Left ventricle myocardium inferior (tissue), 1 donor: Measurements from ENCODE around the gene SLC22A15. TPM values are rescaled to one million over a fixed set of nuclear protein-coding genes. Genes with fewer than 3 reads are reported as not detected.

Experiments
- DNase-seq: peaks from one replicate; pipeline ENCODE4 v3.0.0-alpha.2; 2020
- H3K27ac ChIP-seq: fragments of 200-600 bp; replicated peaks from 2 replicates; pipeline ENCODE4 v1.8.0; 2021
- H3K27me3 ChIP-seq: fragments of 200-600 bp; 2 replicates; pipeline ENCODE4 v1.8.0; 2021; ENCODE audit warnings: low read depth
- H3K36me3 ChIP-seq: fragments of 200-600 bp; 2 replicates; pipeline ENCODE4 v1.8.0; 2021
- H3K4me1 ChIP-seq: fragments of 200-600 bp; 2 replicates; pipeline ENCODE4 v1.8.0; 2021
- H3K4me3 ChIP-seq: fragments of 200-600 bp; 2 replicates; pipeline ENCODE4 v1.8.0; 2021; ENCODE audit warnings: mild to moderate bottlenecking, moderate library complexity
- H3K9me3 ChIP-seq: fragments of 200-600 bp; replicated peaks from 2 replicates; pipeline ENCODE4 v1.8.0; 2021
- intact Hi-C: fragments of 100-400 bp; cut with micrococcal nuclease; formaldehyde crosslinking; loops from one replicate; pipeline ENCODE4 v1.11.0; 2022
- total RNA-seq: library from RNA; stranded (reverse); fragmentation: NEBNext Ultra II Directional; extraction: Animal tissue kit (Norgen Biotek cat#: 25700); gene quantifications from one replicate; pipeline ENCODE4 v1.2.1, GENCODE V29; 2021
- TF ChIP-seq, protein P1 (sequence below): fragments of 200-600 bp; IDR thresholded peaks from 2 replicates; pipeline ENCODE4 v1.8.0; 2021; ENCODE audit warnings: antibody characterized with exemption, mild to moderate bottlenecking, borderline replicate concordance
- donor health status: DM: no; HTN: yes; CAD: no; lungs with severe emphysema.

Gene SLC22A15
- total RNA-seq, 1 donor from 2014 or later, result 8.4 TPM

GRCh38 chr1:116001739-116002487 lies 25.6 kb downstream of the SLC22A15 start:
- H3K27me3 ChIP-seq, result no peaks in the 10 kb centered on the region
- H3K9me3 ChIP-seq, result peaks cover 37% of the 10 kb centered on the region
- peaks cover 34% of the 10 kb centered on the region for H3K4me1 ChIP-seq
- peaks cover 34% of the 10 kb centered on the region for H3K36me3 ChIP-seq
- TF ChIP-seq, protein P1, sequence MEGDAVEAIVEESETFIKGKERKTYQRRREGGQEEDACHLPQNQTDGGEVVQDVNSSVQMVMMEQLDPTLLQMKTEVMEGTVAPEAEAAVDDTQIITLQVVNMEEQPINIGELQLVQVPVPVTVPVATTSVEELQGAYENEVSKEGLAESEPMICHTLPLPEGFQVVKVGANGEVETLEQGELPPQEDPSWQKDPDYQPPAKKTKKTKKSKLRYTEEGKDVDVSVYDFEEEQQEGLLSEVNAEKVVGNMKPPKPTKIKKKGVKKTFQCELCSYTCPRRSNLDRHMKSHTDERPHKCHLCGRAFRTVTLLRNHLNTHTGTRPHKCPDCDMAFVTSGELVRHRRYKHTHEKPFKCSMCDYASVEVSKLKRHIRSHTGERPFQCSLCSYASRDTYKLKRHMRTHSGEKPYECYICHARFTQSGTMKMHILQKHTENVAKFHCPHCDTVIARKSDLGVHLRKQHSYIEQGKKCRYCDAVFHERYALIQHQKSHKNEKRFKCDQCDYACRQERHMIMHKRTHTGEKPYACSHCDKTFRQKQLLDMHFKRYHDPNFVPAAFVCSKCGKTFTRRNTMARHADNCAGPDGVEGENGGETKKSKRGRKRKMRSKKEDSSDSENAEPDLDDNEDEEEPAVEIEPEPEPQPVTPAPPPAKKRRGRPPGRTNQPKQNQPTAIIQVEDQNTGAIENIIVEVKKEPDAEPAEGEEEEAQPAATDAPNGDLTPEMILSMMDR, result no peak
- no peak overlapping the region for H3K4me3 ChIP-seq
- DNase-seq, result no peak
- H3K27ac ChIP-seq, result peak overlapping the region; percentile 19
- intact Hi-C loops, result no loop called here

DNA sequence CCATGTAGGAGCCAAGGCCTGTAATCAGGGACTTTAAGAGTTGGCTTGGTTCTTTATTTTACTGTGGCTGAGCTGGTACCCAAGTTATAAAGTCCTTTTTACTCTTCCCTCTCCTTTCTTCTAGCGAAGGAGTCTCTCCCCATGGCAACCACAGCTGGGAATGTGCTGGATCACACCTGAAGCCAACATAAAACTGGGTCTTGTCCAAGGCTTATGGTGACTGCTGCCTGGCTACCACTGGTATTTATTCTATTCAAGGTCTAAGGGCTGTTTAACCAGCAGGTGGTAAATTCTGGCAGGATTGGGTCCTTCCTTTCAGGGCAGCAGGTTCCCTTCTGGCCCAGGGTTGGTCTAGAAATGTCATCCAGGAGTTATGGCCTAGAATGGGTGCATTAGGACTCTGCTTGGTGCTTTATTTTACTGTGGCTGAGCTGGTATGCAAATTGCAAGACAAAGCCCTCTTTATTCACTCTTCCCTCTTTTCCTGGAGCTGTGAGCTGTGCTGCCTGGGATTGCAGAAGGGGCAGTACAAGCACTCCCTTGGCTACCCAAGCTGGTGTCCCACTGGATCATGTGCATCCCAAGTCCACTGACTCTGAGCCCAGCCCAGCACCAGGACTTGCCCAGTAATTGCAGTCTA lies 26.6 kb downstream of the SLC22A15 start:
- Histone ChIP-seq H3K27me3 (no peaks in the 10 kb centered on the region), H3K4me1 (peaks cover 36% of the 10 kb centered on the region), H3K27ac (peak overlapping the region; percentile 19), H3K36me3 (peaks cover 24% of the 10 kb centered on the region), H3K9me3 (peaks cover 27% of the 10 kb centered on the region), H3K4me3 (no peak overlapping the region)
- DNase-seq, result no peak
- TF ChIP-seq, protein P1, result no peak
- intact Hi-C loops, result no loop called here

GRCh38 chr1:116003823-116004222 lies 27.5 kb downstream of the SLC22A15 start:
- Histone ChIP-seq H3K27ac (no peak overlapping the region), H3K9me3 (peaks cover 17% of the 10 kb centered on the region), H3K27me3 (no peaks in the 10 kb centered on the region), H3K4me1 (peaks cover 45% of the 10 kb centered on the region), H3K4me3 (no peak overlapping the region), H3K36me3 (peaks cover 17% of the 10 kb centered on the region)
- intact Hi-C loops, result no loop called here
- no peak for DNase-seq
- TF ChIP-seq, protein P1, result no peak

DNA sequence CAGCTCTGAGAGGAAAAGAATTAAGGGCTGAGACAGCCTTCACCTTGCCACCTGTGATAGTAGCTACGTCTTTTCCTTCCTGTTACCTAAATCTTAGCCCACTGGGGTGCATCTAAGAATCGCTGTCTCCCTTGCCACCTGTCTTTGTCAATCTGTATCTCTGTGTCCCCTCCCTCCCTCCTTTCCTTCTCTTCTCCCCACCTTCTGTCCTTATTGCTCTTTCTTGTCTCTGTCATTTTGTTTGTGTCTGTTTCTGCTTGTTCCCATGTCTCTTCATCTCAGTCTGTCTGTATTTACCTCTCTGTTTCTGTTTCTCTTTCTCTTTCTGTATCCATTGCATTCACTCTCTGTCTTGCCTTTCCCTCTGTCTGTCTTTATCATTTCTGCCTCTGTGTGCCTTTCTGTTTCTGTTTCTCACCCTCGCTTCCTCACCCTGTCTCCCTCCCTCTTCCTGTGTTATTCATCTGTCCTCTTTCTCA lies 30.2 kb downstream of the SLC22A15 start:
- Histone ChIP-seq H3K9me3 (no peaks in the 10 kb centered on the region), H3K4me3 (no peak overlapping the region), H3K4me1 (peaks cover 51% of the 10 kb centered on the region), H3K27me3 (no peaks in the 10 kb centered on the region), H3K27ac (no peak overlapping the region), H3K36me3 (no peaks in the 10 kb centered on the region)
- intact Hi-C loops, result no loop called here
- TF ChIP-seq, protein P1, result no peak
- DNase-seq, result no peak

DNA sequence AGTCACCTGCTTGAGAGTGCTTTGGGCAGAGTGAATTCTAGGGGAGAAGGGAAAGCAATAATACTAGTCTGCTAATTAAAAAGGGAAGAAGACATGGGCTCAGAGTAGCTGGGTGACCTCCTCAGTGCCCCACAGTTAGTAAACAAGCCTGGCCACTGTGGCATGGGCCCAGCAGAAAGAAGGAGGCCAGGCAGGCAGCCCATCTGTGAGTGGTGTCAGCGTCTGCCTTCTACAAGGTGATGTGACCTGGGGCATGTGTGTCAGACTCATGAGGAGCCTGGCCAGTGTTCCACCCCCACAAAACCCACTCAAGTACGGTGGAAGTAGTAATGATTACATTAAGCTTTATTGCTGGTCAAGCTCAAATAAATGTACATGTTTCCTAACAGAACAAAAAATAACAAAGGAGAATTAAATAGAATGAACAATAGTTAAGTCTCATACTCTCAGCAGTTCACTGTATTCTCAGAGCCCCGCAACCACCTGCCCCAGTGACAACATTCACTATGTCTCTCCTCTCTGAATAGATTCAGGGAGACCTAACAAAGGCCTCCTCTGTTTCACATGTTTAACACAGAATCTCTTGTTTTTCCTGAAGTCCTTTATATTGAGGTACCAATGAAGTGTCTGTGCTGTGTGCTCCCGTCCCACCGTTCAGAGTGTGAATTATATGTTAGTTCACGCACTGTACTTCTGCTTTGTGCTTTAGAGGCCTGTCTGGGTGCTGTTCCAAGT lies 32.5 kb downstream of the SLC22A15 start:
- Histone ChIP-seq H3K36me3 (no peaks in the 10 kb centered on the region), H3K4me3 (no peak overlapping the region), H3K27me3 (no peaks in the 10 kb centered on the region), H3K4me1 (peaks cover 29% of the 10 kb centered on the region), H3K27ac (no peak overlapping the region), H3K9me3 (no peaks in the 10 kb centered on the region)
- TF ChIP-seq, protein P1, result no peak
- DNase-seq, result peak; percentile 24
- intact Hi-C loops, result no loop called here
